GM10248 (cell line): ENCODE data around the gene NCEH1.

Experiments used
- CTCF ChIA-PET: fragments of 300-600 bp; sonication (Branson Sonifier 250); formaldehyde crosslinking; extraction: SDS; loops from one replicate; lab custom pipeline; 2021; ENCODE audit warnings: antibody characterized with exemption; lab: Yijun Ruan, JAX
- POLR2A ChIA-PET: fragments of 350-650 bp; sonication (Branson Sonifier 250); formaldehyde crosslinking; extraction: SDS; loops from one replicate; lab custom pipeline; 2020; ENCODE audit warnings: antibody characterized with exemption; lab: Yijun Ruan, JAX
- DNase-seq: peaks from one replicate; pipeline ENCODE4 v3.0.0; 2012; ENCODE audit errors: extremely low spot score
- TF ChIP-seq, protein P1 (sequence below): IDR thresholded peaks from 2 replicates; pipeline ENCODE4 v1.5.1; 2012; ENCODE audit warnings: mild to moderate bottlenecking, low read depth; ENCODE audit errors: extremely low read depth, missing control alignments, control extremely low read depth

Gene NCEH1

GRCh38 chr3:172680684-172681083 is 30.2 kb downstream of the NCEH1 start:
- TF ChIP-seq, protein P1, sequence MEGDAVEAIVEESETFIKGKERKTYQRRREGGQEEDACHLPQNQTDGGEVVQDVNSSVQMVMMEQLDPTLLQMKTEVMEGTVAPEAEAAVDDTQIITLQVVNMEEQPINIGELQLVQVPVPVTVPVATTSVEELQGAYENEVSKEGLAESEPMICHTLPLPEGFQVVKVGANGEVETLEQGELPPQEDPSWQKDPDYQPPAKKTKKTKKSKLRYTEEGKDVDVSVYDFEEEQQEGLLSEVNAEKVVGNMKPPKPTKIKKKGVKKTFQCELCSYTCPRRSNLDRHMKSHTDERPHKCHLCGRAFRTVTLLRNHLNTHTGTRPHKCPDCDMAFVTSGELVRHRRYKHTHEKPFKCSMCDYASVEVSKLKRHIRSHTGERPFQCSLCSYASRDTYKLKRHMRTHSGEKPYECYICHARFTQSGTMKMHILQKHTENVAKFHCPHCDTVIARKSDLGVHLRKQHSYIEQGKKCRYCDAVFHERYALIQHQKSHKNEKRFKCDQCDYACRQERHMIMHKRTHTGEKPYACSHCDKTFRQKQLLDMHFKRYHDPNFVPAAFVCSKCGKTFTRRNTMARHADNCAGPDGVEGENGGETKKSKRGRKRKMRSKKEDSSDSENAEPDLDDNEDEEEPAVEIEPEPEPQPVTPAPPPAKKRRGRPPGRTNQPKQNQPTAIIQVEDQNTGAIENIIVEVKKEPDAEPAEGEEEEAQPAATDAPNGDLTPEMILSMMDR = no peak
- ChIA-PET POLR2A (no interaction called here), CTCF (no interaction called here)
- no peak for DNase-seq

DNA sequence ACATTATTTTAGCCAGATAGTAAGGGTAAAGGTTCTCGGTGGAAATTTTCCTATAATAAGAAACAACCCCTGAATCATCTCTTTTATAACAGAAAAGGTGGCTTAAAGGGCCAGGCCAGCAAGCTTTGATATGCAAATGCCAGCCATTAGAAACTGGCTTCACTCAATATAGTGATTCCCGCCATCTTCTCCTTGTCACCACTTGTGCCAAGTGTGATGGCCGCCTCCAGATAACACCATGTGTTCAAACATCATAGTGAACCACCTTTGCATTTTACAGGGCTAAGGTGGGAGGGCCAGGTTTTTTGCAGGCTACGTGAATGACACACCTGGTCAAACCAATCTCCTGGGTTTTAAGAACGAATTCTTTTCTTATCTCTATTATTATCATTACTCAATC is 31.3 kb downstream of the NCEH1 start:
- DNase-seq = no peak
- ChIA-PET CTCF (interaction anchor here (1.0 kb wide), 1 partner anchor 17 kb away, joined by 5 read pairs; no protein-coding TSS in a partner anchor), POLR2A (no interaction called here)
- TF ChIP-seq, protein P1 = no peak

- DNase-seq = no peak
These were observed 32.8 kb downstream of the NCEH1 start for GRCh38 chr3:172678068-172678467.

DNA sequence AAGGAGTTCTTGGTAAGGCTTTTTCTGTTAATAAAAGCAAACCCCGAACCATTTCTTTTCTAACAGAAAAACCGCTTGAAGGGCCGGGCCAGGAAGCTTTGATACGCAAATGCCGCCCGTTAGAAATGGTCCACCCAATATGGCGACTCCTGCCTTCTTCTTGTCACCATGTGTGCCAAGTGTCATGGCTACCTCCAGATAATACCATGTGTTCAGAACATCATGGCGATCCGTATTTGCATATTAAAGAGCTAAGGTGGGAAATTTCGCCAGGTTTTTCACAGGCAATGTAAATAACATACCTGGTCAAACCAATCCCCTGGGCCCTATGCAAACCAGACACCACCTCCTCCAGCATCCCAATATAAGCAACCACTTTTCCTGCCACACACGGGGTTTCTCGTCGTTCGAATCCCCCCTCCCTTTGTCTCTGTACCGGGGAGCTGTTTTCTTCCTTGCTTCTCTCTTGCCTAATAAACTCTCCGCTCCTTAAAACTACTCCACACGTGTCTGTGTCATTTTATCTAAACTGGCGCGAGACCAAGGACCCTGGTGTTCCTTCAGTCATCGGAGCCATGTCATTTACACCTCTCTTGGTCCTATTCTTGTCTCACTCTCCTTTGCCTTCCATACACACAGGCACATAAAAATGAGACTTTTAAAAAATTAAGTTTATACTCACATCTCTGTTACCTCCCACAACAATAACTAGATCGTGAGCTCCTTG is 34.5 kb downstream of the NCEH1 start:
- ChIA-PET POLR2A (no interaction called here), CTCF (interaction anchor here (0.7 to 2.8 kb wide), 17 partner anchors 8 to 1598 kb away, joined by 3 to 16 read pairs (median 4); partner anchors contain the start of gene NCEH1)
- no peak for DNase-seq
- TF ChIP-seq, protein P1 = no peak

More at GRCh38 chr3:172678068-172678467, 32.8 kb downstream of the NCEH1 start:
- POLR2A ChIA-PET = no interaction called here
- TF ChIP-seq, protein P1 = no peak
- CTCF ChIA-PET = interaction anchor here (0.9 to 2.8 kb wide), 5 partner anchors 9 to 346 kb away, joined by 3 to 16 read pairs (median 5); partner anchors contain the start of gene NCEH1

- TF ChIP-seq, protein P1 = peak; percentile 72
- peak; percentile 58 for DNase-seq
- CTCF ChIA-PET = interaction anchor here (0.8 to 3.9 kb wide), 13 partner anchors 8 to 343 kb away, joined by 3 to 18 read pairs (median 5); partner anchors contain the start of gene NCEH1
- POLR2A ChIA-PET = no interaction called here
These were observed 35.2 kb downstream of the NCEH1 start for GRCh38 chr3:172675441-172676193.

DNA sequence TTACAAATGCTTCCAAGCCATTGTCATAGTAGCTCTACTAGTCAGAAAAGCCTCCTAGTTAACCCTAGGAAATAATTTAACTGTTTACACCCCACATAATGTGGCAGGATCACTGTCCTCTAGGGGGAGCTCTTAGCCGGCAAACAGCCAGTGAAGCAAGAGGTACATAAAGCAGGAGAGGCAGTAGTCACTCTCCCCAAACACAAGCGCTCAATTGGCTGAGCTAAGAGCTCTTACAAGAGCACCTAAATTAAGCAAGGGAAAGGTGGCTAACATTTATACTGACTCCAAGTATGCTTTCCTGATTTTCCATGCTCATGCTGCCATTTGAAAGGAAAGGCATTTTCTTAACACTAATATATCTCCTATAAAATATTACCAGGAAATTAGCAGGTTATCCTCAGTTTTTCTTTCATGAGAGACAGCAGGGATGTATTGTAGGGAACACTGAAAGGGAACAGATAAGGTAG is 37.6 kb downstream of the NCEH1 start:
- DNase-seq = peak; percentile 50
- CTCF ChIA-PET = interaction anchor here (0.8 to 3.9 kb wide), 54 partner anchors 8 to 1709 kb away, joined by 3 to 49 read pairs (median 4); partner anchors contain the start of genes ECT2, NCEH1 and TNFSF10
- POLR2A ChIA-PET = no interaction called here
- TF ChIP-seq, protein P1 = peak; percentile 81
